WTC11 (cell line): ENCODE results near the gene APRT.

Source experiments
- CTCF ChIP-seq: fragments of 200-600 bp; IDR thresholded peaks from 2 replicates; pipeline ENCODE4 v1.8.0; 2022; ENCODE audit warnings: antibody characterized with exemption
- FOXJ3 ChIP-seq: sonication (generic); formaldehyde crosslinking; IDR thresholded peaks from 2 replicates; pipeline ENCODE4 v1.9.0; 2021; ENCODE audit warnings: missing genetic modification reagents, mild to moderate bottlenecking, borderline replicate concordance
- ZNF121 ChIP-seq: sonication (generic); formaldehyde crosslinking; IDR thresholded peaks from 2 replicates; pipeline ENCODE4 v1.8.0; 2023; ENCODE audit warnings: missing genetic modification reagents
- ZNF512 ChIP-seq: sonication (generic); formaldehyde crosslinking; IDR thresholded peaks from 2 replicates; pipeline ENCODE4 v1.8.1; 2022; ENCODE audit warnings: missing genetic modification reagents, borderline replicate concordance

GRCh38 chr16:88839745-88840599 is 28.2 kb upstream of the APRT start:
- TF ChIP-seq FOXJ3 (no peak), ZNF121 (CRISPR knock-in tag) (no peak), CTCF (no peak), ZNF512 (CRISPR knock-in tag) (no peak)
